Heart left ventricle (tissue), 16 donors: ENCODE measurements around the gene CHD2. TPM values are rescaled to one million over a fixed set of nuclear protein-coding genes. Genes with fewer than 3 reads are reported as not detected.

Experiments used
- ATAC-seq, 4 donors: fragments of 200-7000 bp; cut with Tn5 transposase; one replicate each; pipeline ENCODE4 v1.9.1; 2020 to 2022; ENCODE audit warnings: moderate library complexity in 4 of 4, mild to moderate bottlenecking in 3 of 4, moderate number of reproducible peaks in 1 of 4
- DNase-seq, 5 donors: peaks; one replicate each; pipeline ENCODE4 v3.0.0-alpha.2; 2020
- H3K27ac ChIP-seq, 12 donors: fragments of 200-600 bp; sonication (generic) in 4 of 12; one replicate each; pipeline versions ENCODE4 v1.5.0 to v1.8.0; 2016 to 2022; ENCODE audit warnings: mild to moderate bottlenecking in 2 of 12
- H3K27me3 ChIP-seq, 9 donors: fragments of 200-600 bp; sonication (generic) in 2 of 9; one replicate each; pipeline versions ENCODE4 v1.5.1 to v1.8.0; 2016 to 2022; ENCODE audit warnings: mild to moderate bottlenecking in 3 of 9
- H3K36me3 ChIP-seq, 9 donors: fragments of 200-600 bp; sonication (generic) in 2 of 9; one replicate each; pipeline versions ENCODE4 v1.5.0 to v1.8.0; 2018 to 2022; ENCODE audit warnings: mild to moderate bottlenecking in 2 of 9
- H3K4me1 ChIP-seq, 12 donors: fragments of 200-600 bp; sonication (generic) in 4 of 12; one replicate each; pipeline versions ENCODE4 v1.5.0 to v1.8.0; 2016 to 2022; ENCODE audit warnings: mild to moderate bottlenecking in 3 of 12
- H3K4me3 ChIP-seq, 12 donors: fragments of 200-600 bp; sonication (generic) in 4 of 12; one replicate each; pipeline versions ENCODE4 v1.5.0 to v1.8.0; 2017 to 2022; ENCODE audit warnings: mild to moderate bottlenecking in 9 of 12, moderate library complexity in 4 of 12
- H3K9me3 ChIP-seq, 12 donors: fragments of 200-600 bp; sonication (generic) in 4 of 12; one replicate each; pipeline versions ENCODE4 v1.5.0 to v1.8.0; 2016 to 2022; ENCODE audit warnings: mild to moderate bottlenecking in 1 of 12
- POLR2A ChIP-seq, 2 donors: fragments of 450-650 bp; IDR thresholded peaks; one replicate each; pipeline ENCODE4 v1.6.1; 2017; ENCODE audit warnings: antibody characterized with exemption in 2 of 2, mild to moderate bottlenecking in 2 of 2, moderate library complexity in 2 of 2
- WGBS, 4 donors: extraction: QIAGEN DNeasy Blood & Tissue Kit in 2 of 4; methylation state at CpG; one replicate each; pipeline versions ENCODE4 v1.1.5 to v1.1.7; 2013 to 2018; 5-methylcytosine and 5-hydroxymethylcytosine counted together
- intact Hi-C, 10 donors: fragments of 100-400 bp; cut with DNase I; formaldehyde crosslinking; loops; one replicate each; pipeline versions ENCODE4 v1.11.1 to v1.14.2; 2022
- polyA plus RNA-seq, 2 donors: library from polyadenylated mRNA; stranded (reverse); fragments of 200-250 nt; gene quantifications; one replicate each; pipeline ENCODE4 v1.2.3, GENCODE V29; 2013
- total RNA-seq, 9 donors: library from RNA; depleted of rRNA in 2 of 9; stranded (reverse); fragments of >200 nt in 2 of 9; fragmentation: NEBNext Ultra II Directional in 3 of 9; extraction: Animal tissue kit (Norgen Biotek cat#: 25700) in 3 of 9; gene quantifications; one replicate each; pipeline versions ENCODE4 v1.1.0 to v1.2.4, GENCODE V29; 2016 to 2023
- TF ChIP-seq, protein P1 (sequence below), 12 donors: fragments of 200-600 bp; sonication (generic) in 4 of 12; IDR thresholded peaks; one replicate each; pipeline versions ENCODE4 v1.5.0 to v1.8.0; 2018 to 2022; ENCODE audit warnings: antibody characterized with exemption in 12 of 12, mild to moderate bottlenecking in 5 of 12
- donor health status: ischemic (EF 13 %, LVEDD 7.1; RV severe dilation, severe dysfunction).
- donor health status: healthy with polysubstance abuse.
- donor health status: DM: no; HTN: yes; CAD: no.
- donor health status: DM: no; HTN: no; CAD: no.
- donor health status: ischemic (EF 25% LVEDD 6.9; RV normal size, moderate dysfunction).
- donor health status: ischemic (EF 25% LVEDD 5.7; RV mildly dilated, moderate dysfunction).
- donor health status: healthy.
- donor health status: DM: yes; HTN: yes; CAD: no.
- donor health status: ischemic (EF 35%, LVEDD 5.7; RV mildly dilated, moderate dysfunction).
- donor health status: nonischemic (EF 11% LVEDD 7.7; RV severe dilation, severe dysfunction).
- donor health status: DM: yes; HTN: yes; CAD: no.
- donor health status: PGD.
- donor health status: ischemic (EF 29% LVEDD 5.4; RV normal size, mild dysfunction).
- donor health status: nonischemic (EF 23%, LVEDD 6.1; RV moderate dilation, normal function).

Gene CHD2
- total and polyA plus RNA-seq, 11 donors, result 23.1 to 76.8 (median 41.6) TPM

GRCh38 chr15:93028632-93029213, 128.6 kb downstream of the CHD2 start:
- H3K9me3 ChIP-seq, result no peaks in the 10 kb centered on the region
- peak; percentile 45 to 75 (median 72) for ATAC-seq
- intact Hi-C loops, result loop anchor here in 3 of 10 donors (1.0 to 10.0 kb wide), 3 partner anchors 234 to 1296 kb away; no protein-coding TSS in a partner anchor
- peaks cover 0 to 67% (median 47%) of the 10 kb centered on the region in 12 donors for H3K4me1 ChIP-seq
- no peak for TF ChIP-seq POLR2A (IDR thresholded peaks at IDR 0.05)
- TF ChIP-seq, protein P1, sequence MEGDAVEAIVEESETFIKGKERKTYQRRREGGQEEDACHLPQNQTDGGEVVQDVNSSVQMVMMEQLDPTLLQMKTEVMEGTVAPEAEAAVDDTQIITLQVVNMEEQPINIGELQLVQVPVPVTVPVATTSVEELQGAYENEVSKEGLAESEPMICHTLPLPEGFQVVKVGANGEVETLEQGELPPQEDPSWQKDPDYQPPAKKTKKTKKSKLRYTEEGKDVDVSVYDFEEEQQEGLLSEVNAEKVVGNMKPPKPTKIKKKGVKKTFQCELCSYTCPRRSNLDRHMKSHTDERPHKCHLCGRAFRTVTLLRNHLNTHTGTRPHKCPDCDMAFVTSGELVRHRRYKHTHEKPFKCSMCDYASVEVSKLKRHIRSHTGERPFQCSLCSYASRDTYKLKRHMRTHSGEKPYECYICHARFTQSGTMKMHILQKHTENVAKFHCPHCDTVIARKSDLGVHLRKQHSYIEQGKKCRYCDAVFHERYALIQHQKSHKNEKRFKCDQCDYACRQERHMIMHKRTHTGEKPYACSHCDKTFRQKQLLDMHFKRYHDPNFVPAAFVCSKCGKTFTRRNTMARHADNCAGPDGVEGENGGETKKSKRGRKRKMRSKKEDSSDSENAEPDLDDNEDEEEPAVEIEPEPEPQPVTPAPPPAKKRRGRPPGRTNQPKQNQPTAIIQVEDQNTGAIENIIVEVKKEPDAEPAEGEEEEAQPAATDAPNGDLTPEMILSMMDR (IDR thresholded peaks at IDR 0.05), result no peak
- 26 to 36% (median 31%) methylated on average over 21 of the region's 21 CpGs for WGBS, 4 donors
- no peaks in the 10 kb centered on the region for H3K27me3 ChIP-seq
- DNase-seq, result peak; percentile 68 to 93 (median 89)
- peaks cover 0 to 43% (median 38%) of the 10 kb centered on the region in 9 donors for H3K36me3 ChIP-seq
- H3K27ac ChIP-seq, result peak overlapping the region; percentile 43 to 96 (median 83)
- peak overlapping the region in 2 of 12 donors; percentile 1 for H3K4me3 ChIP-seq

DNA sequence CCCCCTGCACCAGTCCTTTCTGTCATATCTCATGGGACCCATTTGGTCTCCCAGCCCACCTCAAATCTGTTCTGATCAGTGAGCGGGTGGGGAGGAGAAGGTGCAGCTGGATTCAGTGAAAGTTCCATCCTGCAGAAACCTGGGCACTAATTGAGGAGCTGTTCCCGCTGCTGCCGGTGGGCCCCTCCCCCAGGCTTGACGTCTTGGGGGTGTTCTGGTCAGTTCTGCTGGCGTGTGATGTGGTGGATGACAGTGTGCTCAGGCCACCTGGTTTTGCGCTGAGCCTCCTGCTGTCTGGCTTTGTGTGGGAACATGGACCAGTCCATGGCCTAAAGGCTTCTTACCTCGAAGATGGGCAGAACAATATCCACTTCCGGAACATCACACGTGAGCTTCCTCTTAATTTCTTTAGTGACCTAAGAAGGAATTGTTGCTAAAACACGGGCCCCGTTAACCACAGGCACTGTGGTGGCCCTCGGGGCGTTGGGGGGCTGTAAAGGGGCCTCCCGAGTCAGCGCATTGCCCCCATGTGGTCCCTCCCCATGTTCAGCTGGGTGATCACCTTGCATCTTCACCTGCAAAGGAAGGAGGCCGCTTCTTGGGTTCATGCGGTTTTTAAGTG, 129.2 kb downstream of the CHD2 start:
- peaks cover 0 to 67% (median 47%) of the 10 kb centered on the region in 12 donors for H3K4me1 ChIP-seq
- WGBS, 4 donors, result 62 to 68% (median 67%) methylated on average over 14 to 17 of the region's 17 CpGs
- H3K4me3 ChIP-seq, result peak overlapping the region in 2 of 12 donors; percentile 1
- DNase-seq (peak in 1 of 5 donors; percentile 51), ATAC-seq (peak in 3 of 4 donors; percentile 1 to 3 (median 3))
- peak overlapping the region; percentile 6 to 96 (median 83) for H3K27ac ChIP-seq
- no peaks in the 10 kb centered on the region for H3K9me3 ChIP-seq
- peaks cover 0 to 37% (median 32%) of the 10 kb centered on the region in 9 donors for H3K36me3 ChIP-seq
- intact Hi-C loops, result loop anchor here in 3 of 10 donors (1.0 to 10.0 kb wide), 3 partner anchors 235 to 1295 kb away; no protein-coding TSS in a partner anchor
- TF ChIP-seq, protein P1 (IDR thresholded peaks at IDR 0.05), result no peak
- no peak for TF ChIP-seq POLR2A (IDR thresholded peaks at IDR 0.05)
- H3K27me3 ChIP-seq, result no peaks in the 10 kb centered on the region

GRCh38 chr15:93029836-93030429, 129.8 kb downstream of the CHD2 start:
- H3K27me3 ChIP-seq, result no peaks in the 10 kb centered on the region
- peaks cover 0 to 61% (median 46%) of the 10 kb centered on the region in 12 donors for H3K4me1 ChIP-seq
- no peak overlapping the region for H3K4me3 ChIP-seq
- peaks cover 0 to 31% (median 25%) of the 10 kb centered on the region in 9 donors for H3K36me3 ChIP-seq
- DNase-seq (no peak), ATAC-seq (peak in 3 of 4 donors; percentile 9 to 25 (median 25))
- peak overlapping the region in 11 of 12 donors; percentile 25 to 96 (median 83) for H3K27ac ChIP-seq
- TF ChIP-seq POLR2A (IDR thresholded peaks at IDR 0.05), result no peak
- TF ChIP-seq, protein P1 (IDR thresholded peaks at IDR 0.05), result no peak
- H3K9me3 ChIP-seq, result no peaks in the 10 kb centered on the region
- WGBS, 4 donors, result 68 to 76% (median 71%) methylated on average over 11 to 12 of the region's 12 CpGs
- intact Hi-C loops, result loop anchor here (1.0 to 10.0 kb wide), 18 partner anchors 42 to 1297 kb away; partner anchors contain the start of gene RGMA (in 2 of the 10)
